GM10266 (cell line): Measurements from ENCODE around the gene NAA16.

Experiments
- DNase-seq: peaks from one replicate; pipeline ENCODE4 v3.0.0; 2012; ENCODE audit errors: extremely low spot score
- CTCF ChIP-seq: IDR thresholded peaks from 2 replicates; pipeline ENCODE4 v1.5.1; 2012; ENCODE audit warnings: mild to moderate bottlenecking, low read depth; ENCODE audit not compliant: control insufficient read depth, insufficient read depth; ENCODE audit errors: missing control alignments

Gene NAA16

GRCh38 chr13:41310963-41311405, at the start of gene NAA16:
TSS of gene NAA16 (plus strand) at chr13:41311267. CDS start at chr13:41311529, 262 bp downstream.
- TF ChIP-seq CTCF = no peak
- peak; percentile 94 for DNase-seq

- peak; percentile 84 for DNase-seq
- TF ChIP-seq CTCF = no peak
These were observed 47.7 kb upstream of the NAA16 start, which contains the start of gene MTRF1 for GRCh38 chr13:41263261-41263971. TSS of gene MTRF1 (minus strand) at chr13:41263576. CDS start at chr13:41260907, 2,669 bp downstream.

GRCh38 chr13:41267106-41267505, 44.0 kb upstream of the NAA16 start:
- no peak for TF ChIP-seq CTCF

GRCh38 chr13:41268764-41269163, 42.3 kb upstream of the NAA16 start:
- no peak for TF ChIP-seq CTCF
- DNase-seq = no peak

More at GRCh38 chr13:41267106-41267505, 44.0 kb upstream of the NAA16 start:
- no peak for DNase-seq

- DNase-seq = no peak
- TF ChIP-seq CTCF = no peak
These were observed 39.4 kb upstream of the NAA16 start for GRCh38 chr13:41271456-41272285.

- DNase-seq = no peak
These were observed 37.1 kb upstream of the NAA16 start for GRCh38 chr13:41273831-41274441.

More at GRCh38 chr13:41273831-41274441, 37.1 kb upstream of the NAA16 start:
- TF ChIP-seq CTCF = no peak
